ENCODE data around the gene HACE1.

- TF ChIP-seq CTCF (IDR thresholded peaks at IDR 0.05 in 4 of 5, conservative IDR thresholded peaks at IDR 0.05 in 1 of 5) (no peak), POLR2A (IDR thresholded peaks at IDR 0.05) (no peak)
Measured at GRCh38 chr6:104788400-104788799, 71.3 kb downstream of the HACE1 start.

Data from gastrocnemius medialis (tissue), 4 donors.